GM13977 (cell line): ENCODE data around the gene NR3C1.

ENCODE experiments used
- DNase-seq: peaks from one replicate; pipeline ENCODE4 v3.0.0; 2012; ENCODE audit warnings: low spot score
- in situ Hi-C: fragments of 300-500 bp; cut with MboI; formaldehyde crosslinking; loops from one replicate; pipeline ENCODE4 v1.12.0; 2022; ENCODE audit warnings: low sequenced_read_pairs, low pct_unique_long_range_greater_than_20kb, mixed read lengths, inconsistent platforms; ENCODE audit not compliant: unreplicated experiment
- TF ChIP-seq, protein P1 (sequence below): IDR thresholded peaks from 2 replicates; pipeline ENCODE4 v1.5.1; 2012; ENCODE audit warnings: mild to moderate bottlenecking, control low read depth; ENCODE audit not compliant: insufficient read depth; ENCODE audit errors: extremely low read depth, missing control alignments

Gene NR3C1

DNA sequence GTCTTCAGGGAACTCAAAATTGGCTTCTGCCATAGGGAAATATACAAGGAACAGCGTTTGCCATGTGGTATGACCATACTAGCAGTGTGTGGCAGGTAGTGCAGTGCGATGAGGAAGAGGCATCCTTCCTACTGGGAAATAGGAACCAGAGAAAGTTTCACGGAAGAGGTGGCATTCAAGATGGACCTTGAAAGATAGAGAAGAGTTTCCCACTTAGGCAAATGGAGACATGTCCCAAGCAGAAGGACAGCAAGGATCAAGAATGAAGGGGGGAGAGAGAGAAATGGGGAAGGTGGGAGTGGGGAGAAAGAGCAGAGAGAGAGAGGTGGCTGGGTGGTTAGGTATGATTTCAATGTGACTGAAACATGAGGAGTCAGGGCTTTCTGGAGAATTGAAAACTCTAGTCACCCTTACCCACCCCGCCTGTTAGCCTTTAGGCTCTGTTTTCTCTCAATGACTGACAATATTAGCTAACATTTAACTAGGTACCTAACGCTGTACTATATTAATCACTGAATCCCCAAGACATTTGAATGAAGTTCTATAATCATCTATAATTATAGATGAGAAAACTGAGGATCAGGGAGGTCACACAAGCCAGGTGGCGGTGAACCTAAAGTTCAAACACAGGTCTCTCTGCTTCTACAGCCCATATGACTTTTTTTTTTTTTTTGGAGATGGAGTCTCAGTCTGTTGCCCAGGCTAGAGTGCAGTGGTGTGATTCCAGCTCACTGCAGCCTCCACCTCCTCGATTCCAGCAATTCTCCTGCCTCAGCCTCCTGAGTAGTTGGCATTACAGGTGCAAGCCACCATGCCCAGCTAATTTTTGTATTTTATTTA is 171.3 kb downstream of the NR3C1 start:
- DNase-seq: no peak
- TF ChIP-seq, protein P1, sequence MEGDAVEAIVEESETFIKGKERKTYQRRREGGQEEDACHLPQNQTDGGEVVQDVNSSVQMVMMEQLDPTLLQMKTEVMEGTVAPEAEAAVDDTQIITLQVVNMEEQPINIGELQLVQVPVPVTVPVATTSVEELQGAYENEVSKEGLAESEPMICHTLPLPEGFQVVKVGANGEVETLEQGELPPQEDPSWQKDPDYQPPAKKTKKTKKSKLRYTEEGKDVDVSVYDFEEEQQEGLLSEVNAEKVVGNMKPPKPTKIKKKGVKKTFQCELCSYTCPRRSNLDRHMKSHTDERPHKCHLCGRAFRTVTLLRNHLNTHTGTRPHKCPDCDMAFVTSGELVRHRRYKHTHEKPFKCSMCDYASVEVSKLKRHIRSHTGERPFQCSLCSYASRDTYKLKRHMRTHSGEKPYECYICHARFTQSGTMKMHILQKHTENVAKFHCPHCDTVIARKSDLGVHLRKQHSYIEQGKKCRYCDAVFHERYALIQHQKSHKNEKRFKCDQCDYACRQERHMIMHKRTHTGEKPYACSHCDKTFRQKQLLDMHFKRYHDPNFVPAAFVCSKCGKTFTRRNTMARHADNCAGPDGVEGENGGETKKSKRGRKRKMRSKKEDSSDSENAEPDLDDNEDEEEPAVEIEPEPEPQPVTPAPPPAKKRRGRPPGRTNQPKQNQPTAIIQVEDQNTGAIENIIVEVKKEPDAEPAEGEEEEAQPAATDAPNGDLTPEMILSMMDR: no peak
- in situ Hi-C loops: no loop called here

DNA sequence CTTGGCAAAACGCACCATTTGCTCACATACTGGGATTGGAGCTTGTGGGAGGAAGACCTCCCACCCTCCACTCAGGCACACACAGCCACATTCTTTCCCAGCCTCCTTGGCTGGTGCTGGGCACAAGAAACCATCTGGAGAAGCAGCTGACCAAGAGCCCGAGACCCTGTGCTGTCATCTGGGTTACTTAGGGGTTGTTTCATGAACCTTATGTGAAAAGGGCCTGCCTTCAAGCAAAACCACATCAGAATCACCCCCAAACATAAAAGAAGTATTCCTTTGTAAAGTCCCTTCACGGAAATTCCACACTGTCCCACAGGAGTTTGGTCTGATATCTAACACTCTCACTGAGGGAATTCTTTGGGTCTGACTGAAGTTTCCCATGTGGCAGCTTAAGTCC is 172.1 kb downstream of the NR3C1 start:
- TF ChIP-seq, protein P1: no peak
- in situ Hi-C loops: no loop called here
- DNase-seq: no peak

DNA sequence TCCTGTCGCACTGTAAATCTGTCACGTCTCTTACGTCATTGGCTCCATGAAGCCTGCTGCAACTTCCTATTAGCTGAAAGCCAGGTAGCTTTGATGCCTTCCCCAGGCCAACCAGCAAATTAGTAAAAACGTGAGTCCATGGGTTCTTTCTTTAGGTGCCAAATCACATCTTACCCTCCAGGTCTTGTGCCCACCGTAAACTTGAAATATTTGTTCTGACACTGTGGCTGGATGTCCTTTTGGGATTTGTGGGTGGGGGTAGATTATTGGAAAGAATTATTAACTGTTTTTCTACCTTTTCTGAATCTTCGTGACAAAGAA is 172.8 kb downstream of the NR3C1 start:
- in situ Hi-C loops: no loop called here
- TF ChIP-seq, protein P1: no peak
- DNase-seq: no peak

DNA sequence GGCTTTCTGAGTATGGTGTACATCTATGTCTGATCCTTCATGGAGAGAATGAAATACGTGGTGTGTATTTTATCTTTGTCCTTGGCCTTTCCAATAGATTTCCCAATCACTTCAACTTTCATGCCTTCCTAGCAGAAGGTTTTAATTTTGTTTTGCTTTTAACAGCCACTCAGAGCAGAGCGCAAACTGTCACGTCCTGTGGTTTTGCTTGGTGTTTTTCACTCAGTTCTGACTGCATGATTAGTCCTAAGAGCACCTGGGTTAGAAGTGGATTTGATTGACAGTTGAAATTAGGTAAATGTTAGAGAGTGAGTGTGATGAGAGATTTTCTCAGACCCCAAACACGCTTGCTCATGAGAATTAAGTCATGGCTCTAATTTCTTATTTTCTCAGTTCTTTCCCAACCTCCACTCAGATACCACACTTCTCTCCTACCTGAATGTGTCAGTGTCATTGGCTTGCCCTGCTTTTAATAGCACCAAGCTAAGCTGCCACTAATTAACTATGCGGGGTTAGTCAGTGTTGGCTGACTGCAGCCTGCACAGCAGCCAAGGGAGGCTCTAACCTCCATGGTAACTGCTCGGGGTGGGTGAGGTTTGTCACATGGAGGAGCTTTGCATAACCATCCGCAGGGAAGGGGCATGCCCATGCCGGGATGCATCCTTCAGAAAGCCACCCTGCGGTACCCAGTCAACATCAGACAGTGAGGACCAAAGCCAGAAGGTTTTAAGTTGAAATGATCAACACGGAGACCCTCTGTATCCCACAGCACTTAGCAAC is 173.4 kb downstream of the NR3C1 start:
- in situ Hi-C loops: no loop called here
- TF ChIP-seq, protein P1: no peak
- peak; percentile 79 for DNase-seq

DNA sequence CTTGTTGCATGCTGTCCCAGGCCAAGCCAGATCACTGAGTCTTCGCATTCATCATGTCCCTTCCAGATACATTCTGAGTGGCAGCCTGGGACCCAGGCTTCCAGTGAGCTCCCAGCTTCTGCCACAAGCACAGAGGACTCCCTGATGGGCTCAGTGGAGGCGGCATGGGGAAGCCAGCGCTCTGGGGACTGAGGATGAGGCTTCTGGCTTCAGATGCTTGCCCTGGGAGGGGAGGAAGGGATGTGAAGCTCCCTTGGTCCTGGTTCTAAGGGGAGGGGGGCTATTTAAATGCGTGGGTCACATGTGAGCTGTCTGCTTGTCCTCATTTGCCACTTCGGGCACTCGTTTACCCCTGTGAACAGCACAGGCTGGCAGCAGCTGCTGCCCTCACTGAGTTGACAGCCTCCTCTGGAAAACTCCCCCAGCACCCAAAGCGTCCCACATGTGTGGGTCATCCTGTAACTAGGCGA is 174.0 kb downstream of the NR3C1 start:
- TF ChIP-seq, protein P1: no peak
- in situ Hi-C loops: no loop called here
- DNase-seq: no peak

DNA sequence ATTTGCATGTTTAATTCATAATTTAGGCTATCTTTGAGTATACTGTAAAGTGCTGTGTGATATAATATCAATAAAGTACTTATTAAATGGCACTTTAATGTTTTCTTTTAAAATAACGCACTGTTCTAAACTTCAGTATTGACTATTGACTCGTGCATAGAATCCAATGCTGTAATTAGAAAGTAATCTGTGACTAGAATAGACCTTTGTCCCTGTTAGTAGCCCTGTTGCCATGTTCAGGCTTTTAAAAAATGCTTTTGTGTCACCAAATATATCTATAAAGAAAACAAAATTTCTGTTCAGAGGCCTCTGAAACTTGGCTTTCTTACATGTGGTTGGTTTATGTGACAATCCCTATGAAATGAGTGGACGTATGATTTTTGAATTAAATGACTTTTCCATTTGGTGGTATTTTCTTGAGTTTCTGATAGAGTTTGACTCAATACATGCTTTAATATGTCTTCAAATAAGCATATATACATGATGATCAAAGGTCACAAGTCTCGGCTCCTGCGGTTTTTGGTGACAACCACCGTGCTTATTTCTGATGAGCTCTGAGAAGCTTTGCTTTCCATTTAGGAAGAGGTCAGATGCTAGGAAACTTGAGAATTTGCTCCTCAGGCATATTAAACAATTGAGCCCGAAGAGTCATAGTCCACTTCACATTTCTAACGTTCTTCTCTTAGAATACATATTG is 174.7 kb downstream of the NR3C1 start:
- no peak for DNase-seq
- TF ChIP-seq, protein P1: no peak
- in situ Hi-C loops: no loop called here
